Measurements from ENCODE around the gene AVPR2.

AVPR2 gene

DNA sequence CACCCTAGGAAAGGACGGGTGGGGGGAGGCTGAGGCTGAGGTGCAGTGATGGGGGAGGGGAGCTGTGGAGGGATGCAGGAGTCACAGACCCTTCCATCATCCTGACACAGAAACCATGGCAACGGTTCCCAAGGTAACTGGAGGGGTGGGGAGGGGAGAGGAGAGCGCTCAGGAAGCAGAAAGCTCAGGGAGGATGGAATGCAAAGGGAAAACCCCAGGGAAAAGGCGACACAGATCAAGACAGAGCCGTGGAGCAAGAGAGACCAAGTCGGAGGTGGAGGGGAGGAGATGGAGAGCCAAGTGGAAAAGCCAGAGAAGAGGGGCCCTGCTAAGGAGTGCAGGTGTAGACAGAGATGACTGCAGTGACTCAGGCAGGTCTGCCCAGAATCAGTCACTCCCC, 33.0 kb upstream of the AVPR2 start:
- no peak for DNase-seq (ENCODE audit: low read depth in 2 of 2)

DNA sequence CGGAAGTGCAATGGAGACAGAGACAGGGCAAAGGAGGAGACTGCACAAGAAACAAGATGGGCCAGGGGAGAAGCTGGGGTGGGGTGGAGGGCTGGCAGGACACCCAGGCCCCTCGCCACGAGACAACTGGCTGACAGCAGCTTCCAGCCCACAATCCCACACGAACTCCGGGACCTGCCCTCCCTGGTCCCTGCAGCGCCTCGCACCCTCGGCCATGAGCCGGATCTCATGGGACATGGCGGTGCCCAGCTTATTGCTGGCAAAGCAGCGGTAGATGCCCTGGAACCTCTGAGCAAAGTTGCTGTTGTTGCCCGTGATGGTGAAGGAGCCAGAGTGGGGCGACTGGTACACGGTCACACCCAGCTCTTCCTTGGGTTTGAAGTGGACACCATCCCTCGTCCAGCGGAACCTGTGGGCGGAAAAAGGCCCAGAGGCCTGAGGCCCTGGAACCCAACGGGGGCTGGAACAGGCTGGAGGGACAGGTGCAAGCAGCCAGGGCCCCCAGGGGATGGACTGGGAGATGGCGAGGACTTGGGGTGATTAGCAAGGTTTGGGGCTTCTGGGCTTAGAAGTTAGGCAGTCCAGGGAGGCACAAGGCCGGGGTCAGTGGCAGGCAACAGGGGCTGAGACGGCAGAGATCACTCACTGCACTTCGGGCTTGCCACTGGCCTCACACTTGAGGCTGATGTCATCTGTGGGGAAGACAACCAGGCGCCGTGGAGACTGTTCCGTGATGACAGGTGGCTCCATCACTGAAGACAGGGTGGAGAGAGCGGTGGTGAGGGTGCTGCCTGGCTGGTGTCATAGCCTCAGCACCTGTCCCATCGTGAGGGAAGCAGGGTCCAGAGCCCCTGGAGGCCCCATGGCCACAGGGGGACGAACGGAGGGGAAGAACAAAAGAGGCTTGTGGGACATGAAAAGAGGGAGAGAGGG, 32.3 kb upstream of the AVPR2 start:
- DNase-seq (ENCODE audit: low read depth in 2 of 2), result no peak

DNA sequence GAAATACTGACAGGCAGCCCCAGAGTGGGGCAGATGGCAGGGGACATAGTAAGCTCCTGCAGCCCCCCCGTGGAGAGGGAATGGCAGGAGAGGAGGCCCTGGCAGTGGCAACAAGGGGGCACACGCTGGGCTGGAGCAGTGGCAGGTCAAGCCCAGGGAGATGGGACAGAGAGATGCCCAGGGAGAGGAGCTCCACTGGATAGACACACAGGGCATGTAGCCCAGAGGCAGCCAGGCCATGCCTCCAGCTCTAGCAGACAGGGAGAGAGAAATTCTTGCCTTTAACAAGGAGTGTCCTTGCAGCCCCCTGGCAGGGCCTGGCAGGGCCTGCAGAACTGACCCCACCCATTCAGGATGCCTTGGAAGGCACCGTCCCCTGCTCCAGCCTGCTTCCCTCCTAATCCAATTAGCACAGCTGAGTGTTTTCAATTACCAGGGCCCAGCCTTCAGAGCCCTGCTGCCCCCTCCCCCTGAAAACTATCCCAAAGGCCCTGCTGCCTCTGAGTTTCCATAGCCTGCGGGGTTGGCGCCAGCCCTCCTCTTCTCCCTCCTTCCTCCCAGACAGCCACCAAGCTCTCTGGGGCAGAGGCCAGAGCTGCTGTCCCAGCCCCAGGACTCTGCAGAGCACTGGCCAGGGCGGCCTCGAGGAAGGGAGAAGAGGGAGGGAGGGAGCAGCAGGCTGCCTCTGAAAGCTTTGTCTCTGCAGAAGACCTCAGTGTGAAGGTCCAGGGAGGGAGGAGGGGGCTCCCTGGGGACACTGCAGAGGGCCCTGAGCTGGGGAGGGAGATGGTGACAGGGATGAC, 31.0 kb upstream of the AVPR2 start:
- DNase-seq (ENCODE audit: low read depth in 2 of 2), result no peak

DNA sequence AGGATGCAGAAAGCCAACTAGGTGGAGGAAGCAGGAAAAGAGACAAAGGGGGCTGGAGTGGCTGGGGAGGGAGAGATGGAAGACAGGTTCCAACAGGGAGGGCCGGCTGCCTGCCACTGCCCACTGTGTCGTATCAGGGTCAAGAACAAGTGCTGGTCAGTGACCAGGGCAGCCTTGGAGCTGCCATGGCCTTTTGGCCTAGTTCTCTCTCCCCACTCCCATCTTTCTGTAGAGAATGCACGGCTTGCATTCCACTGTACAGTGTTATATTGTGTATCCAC, 30.4 kb upstream of the AVPR2 start:
- no peak for DNase-seq (ENCODE audit: low read depth in 2 of 2)

DNA sequence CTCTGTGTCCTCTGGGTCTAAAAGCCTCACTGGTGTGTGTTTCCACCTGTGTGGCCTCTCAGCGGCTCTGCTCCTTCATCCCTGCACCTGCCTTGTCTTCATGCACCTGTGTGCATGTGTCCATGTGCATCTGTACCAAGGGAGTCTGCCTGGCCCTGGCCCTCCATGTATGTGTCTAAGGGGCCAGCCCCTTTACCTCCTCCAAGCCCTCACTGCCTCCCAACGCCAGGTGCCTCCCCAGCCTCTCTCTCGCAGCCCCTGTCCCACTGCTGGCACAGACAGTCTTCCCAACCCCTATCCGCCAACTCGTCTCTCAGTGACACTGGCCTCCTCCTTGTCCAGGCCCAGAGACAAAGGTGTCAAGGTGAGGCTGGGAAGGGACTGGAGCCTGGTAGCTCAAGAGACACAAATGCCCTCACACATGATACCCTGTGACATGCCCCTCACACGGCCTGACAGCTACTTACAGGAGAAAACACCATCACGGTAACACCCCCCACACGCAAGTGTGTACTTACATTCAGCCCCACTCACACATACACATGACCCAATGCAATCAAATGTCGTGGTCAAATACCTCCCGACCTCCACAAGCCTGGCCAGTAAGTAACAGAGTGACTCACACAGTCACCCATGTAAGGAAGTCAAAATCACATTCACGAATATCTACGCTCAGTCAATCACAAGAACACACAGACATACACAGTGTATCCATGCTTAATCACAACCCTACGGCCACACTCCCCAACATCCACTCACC, 29.9 kb upstream of the AVPR2 start:
- DNase-seq (ENCODE audit: low read depth in 2 of 2), result no peak

DNA sequence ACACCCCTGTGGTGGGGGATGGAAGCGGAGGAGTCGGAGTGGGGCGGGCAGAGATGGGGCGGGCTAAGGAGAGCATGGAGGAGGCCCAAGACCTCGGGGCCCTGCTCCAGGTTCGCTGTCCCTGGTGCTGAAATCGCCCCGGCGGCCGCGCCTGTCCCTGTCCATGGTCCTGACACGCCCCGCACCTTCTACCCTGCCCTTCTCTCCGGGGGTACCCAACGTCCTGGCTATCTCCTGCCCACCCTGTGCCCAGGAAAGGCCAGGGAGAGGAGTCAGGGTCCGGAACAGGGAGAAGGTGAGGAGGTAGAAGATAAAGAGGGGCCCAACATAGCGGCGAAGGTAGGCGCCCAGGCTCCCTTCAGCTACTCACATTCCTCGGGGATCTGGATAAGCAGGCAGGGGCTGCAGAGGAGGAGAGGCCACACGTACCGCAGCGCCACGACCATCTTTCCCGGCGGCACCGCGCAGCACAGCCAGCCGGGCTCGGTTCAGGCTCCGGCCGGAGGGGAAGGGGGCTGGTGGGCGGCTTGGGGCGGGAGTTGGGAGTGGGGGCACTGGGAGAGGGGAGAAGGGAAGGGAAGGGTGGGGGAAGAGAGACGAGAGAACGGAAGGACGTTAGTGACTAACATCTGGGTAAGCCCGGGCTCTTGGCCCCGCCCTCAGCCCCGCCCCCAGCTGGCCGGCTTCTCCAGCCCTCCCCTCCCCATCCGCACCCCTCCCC, 28.9 kb upstream of the AVPR2 start:
- peak; percentile 41 to 61 for DNase-seq (ENCODE audit: low read depth in 2 of 2)

DNA sequence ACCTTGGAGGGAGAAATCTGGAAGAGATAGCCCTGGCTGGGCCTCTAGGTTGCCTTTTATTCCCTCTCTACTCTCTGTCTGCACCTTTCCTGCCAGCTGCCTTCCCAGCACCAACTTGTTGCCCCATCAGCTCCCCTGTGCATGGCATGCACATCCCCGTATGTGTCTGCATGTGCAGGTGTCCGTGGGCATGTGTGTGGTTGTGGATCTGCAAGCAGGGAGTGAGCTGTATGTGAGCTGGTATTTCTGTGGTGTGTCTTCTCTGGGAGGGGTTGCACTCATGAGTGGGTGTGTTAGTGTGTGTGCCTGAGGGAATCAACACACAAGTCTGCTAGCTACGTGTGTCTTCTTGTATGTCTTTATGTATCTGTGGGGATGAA, 28.4 kb upstream of the AVPR2 start:
- no peak for DNase-seq (ENCODE audit: low read depth in 2 of 2)

DNA sequence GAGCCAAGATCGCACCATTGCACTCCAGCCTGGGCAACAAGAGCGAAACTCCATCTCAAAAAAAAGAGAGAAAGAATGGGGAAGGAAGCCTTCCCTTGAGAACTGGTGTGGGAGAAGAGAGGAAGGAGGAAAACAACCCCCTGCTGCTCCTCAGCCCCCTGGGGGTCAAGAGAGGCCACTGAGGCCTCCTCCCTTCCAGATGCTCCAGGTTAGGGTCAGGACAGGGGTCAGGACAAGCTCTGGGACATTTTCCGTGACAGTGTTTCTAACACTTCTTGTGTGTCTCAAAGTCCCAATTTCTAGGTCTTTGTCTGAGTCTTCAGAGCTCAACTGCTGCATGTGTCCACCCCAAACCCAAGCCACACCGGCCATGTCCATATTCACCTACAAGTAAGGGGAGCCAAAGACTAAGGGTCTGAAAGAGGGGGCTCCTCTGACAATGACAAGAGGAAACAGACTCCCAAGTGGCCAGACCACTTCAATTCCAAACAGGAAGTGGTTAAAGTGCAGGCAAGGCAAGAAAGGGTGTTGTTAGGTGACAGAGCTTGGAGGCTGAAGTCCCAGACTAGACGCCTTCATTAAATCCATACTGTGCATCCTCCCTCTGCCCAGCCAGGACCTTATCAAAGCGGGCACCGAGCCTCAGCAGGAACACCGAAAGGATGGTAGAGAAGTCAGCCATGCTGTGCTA, 26.8 kb upstream of the AVPR2 start:
- DNase-seq (ENCODE audit: low read depth in 2 of 2), result no peak

DNA sequence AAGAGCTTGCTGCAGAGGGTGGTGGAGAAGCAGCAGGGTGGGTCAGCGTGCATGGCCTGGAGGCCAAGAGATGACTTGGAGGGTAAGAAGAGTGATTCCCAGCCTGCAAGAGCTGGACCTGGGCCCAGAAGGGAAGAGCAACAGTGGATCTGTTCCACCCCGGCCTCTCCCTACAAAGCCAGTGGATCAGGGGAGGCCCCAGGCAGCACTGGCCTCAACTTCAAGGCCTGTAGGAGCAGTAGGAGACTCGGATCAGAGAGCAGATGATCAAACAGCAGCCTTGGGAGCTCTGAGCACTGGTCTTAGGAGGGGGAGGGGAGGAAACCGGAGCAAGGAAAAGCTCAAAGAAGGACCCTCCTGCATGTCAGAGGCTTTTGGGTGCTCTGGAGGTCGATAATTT, 26.1 kb upstream of the AVPR2 start:
- DNase-seq (ENCODE audit: low read depth in 2 of 2), result no peak

DNA sequence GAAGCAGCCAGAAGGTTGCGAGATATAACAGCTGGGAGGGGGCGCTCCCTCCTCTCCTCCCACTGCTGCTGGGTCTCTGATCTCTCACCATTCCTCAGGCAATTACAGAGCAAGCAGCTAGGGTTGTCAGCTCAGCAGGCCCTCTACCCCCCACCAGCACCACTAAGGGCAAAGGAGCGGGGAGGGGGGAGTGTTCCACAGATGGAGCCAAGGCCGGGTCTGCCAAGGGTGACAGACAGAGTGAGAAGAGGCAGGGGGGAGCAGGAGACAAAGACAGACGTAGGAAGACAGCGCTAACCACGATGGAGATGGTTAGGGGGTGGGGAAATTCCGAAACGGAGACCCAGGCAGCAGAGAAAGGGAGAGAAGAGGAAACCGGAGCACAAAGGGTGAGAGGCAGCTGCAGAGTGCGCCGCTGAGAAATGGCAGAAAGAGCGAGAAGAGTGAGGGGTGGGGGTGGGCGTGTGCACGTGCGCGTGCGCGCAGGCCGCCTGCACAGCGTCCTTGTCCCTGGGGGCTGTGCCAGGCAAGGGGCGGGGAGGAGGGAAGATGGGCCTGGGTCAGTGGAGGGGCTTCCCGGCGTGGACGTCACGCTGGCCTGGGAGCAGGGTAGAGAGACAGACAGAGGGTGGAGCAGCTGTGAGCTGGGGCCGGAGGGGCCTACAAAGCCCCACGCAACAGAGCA, 25.4 kb upstream of the AVPR2 start:
- DNase-seq (ENCODE audit: low read depth in 2 of 2), result no peak

DNA sequence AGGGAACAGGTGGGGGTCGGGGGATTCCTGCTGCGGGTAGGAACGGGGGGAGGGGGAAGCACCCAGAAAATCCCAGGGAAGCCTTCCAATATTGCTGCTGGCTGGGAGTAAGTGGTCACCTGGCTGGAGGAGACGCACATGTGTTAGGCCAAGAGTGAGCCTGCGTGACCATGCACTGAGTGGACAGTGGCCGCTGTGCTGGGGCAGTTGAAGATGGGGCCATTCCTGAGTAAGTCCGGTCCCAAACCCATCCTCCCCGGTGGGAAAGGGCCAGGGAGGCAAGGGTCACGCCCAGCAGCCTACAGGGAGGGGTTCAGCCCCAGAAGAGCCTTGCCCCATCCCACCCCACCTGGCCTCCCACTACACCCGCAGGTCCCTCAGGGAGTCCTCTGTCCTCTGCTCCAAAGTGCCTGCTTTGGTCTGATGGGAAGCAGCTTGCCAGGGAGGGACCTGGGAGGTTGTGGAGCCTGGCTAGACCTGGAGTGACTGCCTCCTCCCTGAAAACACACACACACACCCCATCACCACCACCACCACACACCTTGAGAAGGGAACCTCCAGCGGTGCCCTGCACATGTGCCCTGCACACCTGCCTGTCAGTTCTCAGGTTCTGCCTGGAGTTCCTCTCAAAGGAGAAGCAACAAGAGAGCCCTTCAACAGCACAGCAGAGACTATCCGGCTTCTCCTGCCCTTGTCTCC, 24.6 kb upstream of the AVPR2 start:
- no peak for DNase-seq (ENCODE audit: low read depth in 2 of 2)

DNA sequence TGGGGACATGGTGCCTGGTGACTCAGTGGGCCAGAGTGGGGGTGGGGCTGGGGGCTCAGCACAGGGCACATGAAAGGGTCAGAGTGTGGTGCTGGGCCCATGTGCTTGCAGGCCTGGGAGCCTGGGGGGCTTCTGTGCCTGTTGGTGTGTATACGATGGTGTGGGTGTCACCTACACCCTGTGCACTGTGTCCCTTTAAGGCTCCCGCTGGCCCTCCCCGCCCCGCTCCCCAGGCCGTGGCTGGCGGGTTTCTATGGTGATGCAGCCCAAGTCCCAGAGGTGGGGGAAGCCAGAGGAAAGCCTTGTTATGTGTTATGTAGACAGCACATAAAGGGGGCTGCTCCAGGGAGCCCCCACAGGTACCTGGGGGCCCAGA, 24.0 kb upstream of the AVPR2 start:
- no peak for DNase-seq (ENCODE audit: low read depth in 2 of 2)

DNA sequence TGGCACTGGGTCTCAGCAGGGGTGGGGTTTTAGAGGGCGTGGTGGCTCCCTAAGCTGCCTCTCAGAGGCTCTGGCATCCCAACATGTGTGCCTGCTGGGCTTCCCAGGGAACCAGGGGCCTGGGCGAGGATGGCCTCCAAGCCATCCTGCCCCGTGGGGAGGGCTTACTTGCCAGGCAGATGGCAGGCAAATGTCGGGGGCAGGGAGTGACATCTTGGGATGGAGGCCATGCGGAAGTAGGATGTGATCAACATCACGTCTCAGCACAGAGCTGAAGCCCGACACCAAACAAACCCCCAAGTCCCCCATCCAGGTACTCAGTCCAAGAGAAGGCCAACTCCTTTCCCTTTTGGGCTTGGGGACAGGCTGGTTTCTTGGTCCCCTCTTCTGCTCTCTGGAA, 23.2 kb upstream of the AVPR2 start:
- DNase-seq (ENCODE audit: low read depth in 2 of 2), result no peak

DNA sequence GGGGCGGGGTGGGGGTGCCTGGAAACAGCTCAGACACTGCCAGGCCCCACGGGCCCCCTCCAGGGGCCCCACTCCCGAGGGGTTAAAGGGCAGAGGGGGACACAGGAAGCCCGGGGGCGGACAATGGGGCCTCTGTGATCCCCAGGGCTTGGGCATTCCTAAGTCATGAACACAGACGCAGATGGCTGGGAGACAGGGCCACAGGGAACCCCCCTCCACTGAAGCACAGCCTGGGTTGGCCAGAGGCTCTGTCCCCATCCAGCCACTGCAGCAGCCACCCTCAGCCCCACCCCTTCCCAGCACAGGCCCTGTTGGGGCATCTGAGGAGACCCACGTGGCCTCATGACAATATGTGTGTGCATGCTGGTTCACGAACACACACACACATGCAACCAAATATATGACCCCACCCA, 22.4 kb upstream of the AVPR2 start:
- no peak for DNase-seq (ENCODE audit: low read depth in 2 of 2)

DNA sequence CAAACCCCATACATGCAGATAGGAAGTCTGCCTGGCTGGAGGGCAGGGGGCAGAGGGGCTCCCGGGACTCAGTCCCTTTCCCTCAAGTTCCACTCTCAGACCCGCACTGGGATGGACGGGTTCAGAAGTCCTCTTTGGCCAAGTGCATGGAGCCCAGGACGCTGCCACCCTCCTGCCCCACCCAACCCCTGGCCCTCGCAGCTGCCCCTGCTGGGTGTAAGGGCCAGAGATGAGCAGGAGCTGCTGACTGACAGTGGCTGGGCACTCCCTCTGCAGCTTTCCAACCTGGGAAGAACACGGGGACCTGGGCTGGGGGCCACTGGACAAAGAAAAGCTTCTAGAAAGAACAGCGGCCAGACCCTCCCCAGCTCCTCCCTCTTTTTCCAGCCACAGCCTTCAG, 21.9 kb upstream of the AVPR2 start:
- no peak for DNase-seq (ENCODE audit: low read depth in 2 of 2)

DNA sequence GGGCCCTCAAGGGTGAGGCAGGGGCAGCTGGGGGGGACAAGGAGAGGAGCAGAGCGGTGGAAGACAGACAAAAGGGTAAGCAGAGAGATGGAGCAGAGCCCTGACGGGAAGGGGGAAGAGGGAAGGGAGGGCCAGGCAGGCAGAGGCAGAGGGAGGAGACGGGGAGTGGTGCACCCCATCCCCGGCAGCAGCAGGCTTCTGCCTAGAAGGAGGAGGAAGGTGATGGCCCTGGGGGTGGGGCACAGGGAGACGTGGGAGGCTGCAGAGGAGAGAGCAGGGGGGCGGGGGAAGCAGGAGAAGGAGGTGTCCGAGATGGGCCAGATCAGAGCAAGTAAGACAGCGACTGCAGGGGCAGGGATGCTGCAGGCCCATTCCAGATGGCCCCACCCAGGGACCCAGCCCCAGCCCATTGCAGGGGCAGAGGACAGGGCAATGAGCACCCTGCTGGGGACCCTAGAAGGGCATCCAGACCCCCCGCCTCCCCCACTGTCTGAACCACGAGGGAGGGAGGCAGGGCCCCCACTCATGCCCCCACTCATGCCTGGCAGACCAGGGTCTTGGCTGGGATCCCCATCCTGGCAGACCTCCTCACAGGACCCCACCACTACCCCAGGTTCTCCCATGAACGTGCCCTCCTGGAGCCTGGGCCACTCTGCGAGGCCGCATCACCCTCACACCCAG, 21.2 kb upstream of the AVPR2 start:
- no peak for DNase-seq (ENCODE audit: low read depth in 2 of 2)

DNA sequence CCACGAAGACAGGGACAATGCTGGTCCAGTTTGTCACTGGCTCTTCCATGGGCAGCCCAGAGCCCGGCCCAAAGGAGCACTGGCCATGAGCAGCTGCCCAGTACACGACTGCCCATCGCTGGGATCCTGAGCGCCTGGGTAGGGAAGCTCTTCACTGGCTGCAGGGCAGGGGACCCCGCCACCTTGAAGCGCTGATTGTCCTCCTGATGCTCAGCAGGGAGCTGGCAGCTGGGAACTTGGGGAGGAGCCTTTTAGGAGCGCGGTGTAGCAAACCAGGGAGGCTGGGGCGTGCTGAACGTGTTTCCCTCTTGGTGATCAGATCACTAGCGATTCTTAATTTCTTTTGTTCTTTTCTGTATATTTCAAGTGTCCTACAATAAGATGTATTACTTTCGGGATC, 20.3 kb upstream of the AVPR2 start:
- no peak for DNase-seq (ENCODE audit: low read depth in 2 of 2)

DNA sequence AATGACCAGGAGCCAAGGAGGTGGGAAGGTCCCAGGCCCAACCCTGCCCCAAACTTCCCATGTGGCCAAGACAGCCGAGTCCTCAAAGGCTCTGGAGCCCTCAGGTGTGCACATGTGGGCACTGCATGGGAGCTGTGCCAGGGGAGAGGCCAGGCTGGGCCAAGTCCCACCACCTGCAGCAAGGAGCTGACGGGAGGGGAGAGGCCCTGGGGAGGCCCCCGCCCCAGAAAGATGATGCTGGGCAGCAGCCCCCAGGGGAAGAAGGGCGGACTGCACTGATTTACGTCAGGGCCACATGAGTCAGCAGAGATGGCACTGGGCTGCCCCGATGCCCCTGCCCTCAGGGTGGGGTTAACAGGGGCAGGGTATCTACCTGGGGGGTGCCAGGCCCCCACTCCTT, 19.9 kb upstream of the AVPR2 start:
- DNase-seq (ENCODE audit: low read depth in 2 of 2), result no peak

DNA sequence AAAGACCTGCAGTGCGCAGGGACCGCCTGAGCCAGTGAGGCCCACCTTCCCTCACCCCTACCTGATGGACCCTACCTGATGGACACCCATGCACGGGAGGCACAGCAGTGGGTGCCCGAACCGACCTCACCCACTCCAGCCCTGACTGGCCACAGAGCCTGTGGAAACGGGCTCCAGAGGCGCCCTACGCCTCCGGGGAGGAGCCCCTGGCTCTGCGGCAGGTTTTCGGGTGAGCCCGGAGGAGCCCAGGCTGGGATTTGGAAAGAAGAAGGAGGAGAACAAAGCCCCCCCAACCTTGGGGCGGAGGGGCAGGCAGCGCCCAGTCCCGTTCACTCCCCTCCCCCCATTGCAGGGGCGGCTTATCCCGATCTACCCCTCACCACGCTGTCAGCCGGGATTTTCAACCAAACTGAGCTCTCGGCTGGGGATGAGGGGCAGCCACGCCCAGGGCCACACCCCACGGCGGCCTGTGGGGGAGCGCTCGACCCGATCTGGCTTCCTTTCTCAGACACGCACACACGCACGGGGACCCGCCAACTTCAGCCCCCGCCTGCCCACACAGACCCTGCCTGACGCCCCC, 19.2 kb upstream of the AVPR2 start:
- DNase-seq (ENCODE audit: low read depth in 2 of 2), result no peak

Measured in stimulated activated CD4-positive, alpha-beta T cell treated with anti-CD3 and anti-CD28 coated beads, Interleukin-4, amount 100 ng/mL, for 48 hours (primary cell).